Sigmoid colon (tissue), 7 donors: ENCODE measurements around the gene L2HGDH. TPM values are rescaled to one million over a fixed set of nuclear protein-coding genes. Genes with fewer than 3 reads are reported as not detected.

Experiments used
- DNase-seq: peaks from one replicate; pipeline ENCODE4 v3.0.0-alpha.2; 2019
- H3K27ac ChIP-seq, 4 donors: fragments of 200-600 bp; sonication (generic); one replicate each; pipeline ENCODE4 v1.5.1; 2016 to 2019; ENCODE audit warnings: mild to moderate bottlenecking in 1 of 4
- H3K27me3 ChIP-seq, 3 donors: fragments of 200-600 bp; sonication (generic); one replicate each; pipeline ENCODE4 v1.5.1; 2019; ENCODE audit warnings: mild to moderate bottlenecking in 1 of 3
- H3K36me3 ChIP-seq, 4 donors: fragments of 200-600 bp; sonication (generic); one replicate each; pipeline ENCODE4 v1.5.1; 2016 to 2019
- H3K4me1 ChIP-seq, 4 donors: fragments of 200-600 bp; sonication (generic); one replicate each; pipeline ENCODE4 v1.5.1; 2017 to 2019
- H3K4me3 ChIP-seq, 4 donors: fragments of 200-600 bp; sonication (generic); one replicate each; pipeline ENCODE4 v1.5.1; 2017 to 2019; ENCODE audit warnings: mild to moderate bottlenecking in 2 of 4, moderate library complexity in 1 of 4
- H3K9me3 ChIP-seq, 4 donors: fragments of 200-600 bp in 3 of 4; sonication (generic) in 3 of 4; one replicate each; pipeline versions ENCODE4 v1.5.1 to v1.6.1; 2013 to 2019
- CTCF ChIP-seq, 4 experiments: fragments of 450-650 bp in 3 of 4; fragments of 200-600 bp in 1 of 4; IDR thresholded peaks; one replicate each; pipeline ENCODE4 v1.5.1; 2016 to 2019; ENCODE audit warnings: antibody characterized with exemption in 4 of 4, mild to moderate bottlenecking in 3 of 4, moderate library complexity in 2 of 4
- EP300 ChIP-seq, 4 donors: sonication (generic); formaldehyde crosslinking; IDR thresholded peaks; one replicate each; pipeline ENCODE4 v1.6.1; 2017; ENCODE audit warnings: antibody characterized with exemption in 4 of 4
- POLR2A ChIP-seq, 2 donors: fragments of 450-650 bp; IDR thresholded peaks; one replicate each; pipeline ENCODE4 v1.6.1; 2016; ENCODE audit warnings: antibody characterized with exemption in 2 of 2, mild to moderate bottlenecking in 2 of 2, moderate library complexity in 2 of 2
- POLR2AphosphoS5 ChIP-seq, 4 donors: sonication (generic); formaldehyde crosslinking; IDR thresholded peaks; one replicate each; pipeline ENCODE4 v1.6.1; 2017; ENCODE audit warnings: antibody characterized with exemption in 4 of 4
- WGBS, 2 donors: extraction: QIAGEN DNeasy Blood & Tissue Kit; methylation state at CpG; one replicate each; pipeline ENCODE4 v1.1.7; 2013; 5-methylcytosine and 5-hydroxymethylcytosine counted together
- intact Hi-C: fragments of 100-400 bp; cut with DNase I; formaldehyde crosslinking; loops from one replicate; pipeline ENCODE4 v1.15.1; 2023
- polyA plus RNA-seq, 3 donors: library from polyadenylated mRNA; stranded (reverse); fragments of 200-250 nt; gene quantifications; one replicate each; pipeline ENCODE4 v1.2.3, GENCODE V29; 2013
- total RNA-seq, 4 donors: library from RNA; depleted of rRNA; stranded (reverse); fragments of >200 nt; gene quantifications; one replicate each; pipeline ENCODE4 v1.1.0, GENCODE V29; 2016
- donor health status: healthy with polysubstance abuse.
- donor health status: Bipolar disorder and iron deficiency.
- donor health status: healthy.

The L2HGDH gene
- total and polyA plus RNA-seq, 7 donors: 2.7 to 6.7 (median 3.9) TPM

DNA sequence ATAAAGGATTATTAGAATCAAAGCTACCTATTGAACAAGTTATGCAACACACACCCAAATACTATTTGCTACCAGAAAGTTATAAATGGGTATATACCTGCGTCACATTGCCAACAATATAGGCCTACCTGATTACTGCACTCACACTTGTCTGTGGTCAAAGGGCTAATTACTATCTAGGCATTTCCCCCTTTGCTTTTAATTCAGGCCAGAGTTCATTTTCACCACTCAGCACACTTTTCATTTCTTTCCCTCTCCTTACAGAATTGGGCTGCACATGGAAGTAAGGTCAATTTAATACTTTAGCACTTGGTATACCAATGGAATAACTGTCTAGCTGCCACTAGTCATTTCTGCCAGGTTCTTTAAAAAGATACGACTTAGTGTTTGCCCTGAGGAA, 82.3 kb downstream of the L2HGDH start:
- intact Hi-C loops: loop anchor here (5.0 kb wide), 4 partner anchors 83 to 362 kb away; partner anchors contain the start of genes DMAC2L, L2HGDH, MAP4K5 and VCPKMT
- WGBS, 2 donors: 15 to 38% methylated on average over 2 of the region's 2 CpGs
- Histone ChIP-seq H3K4me1 (peaks cover 0 to 73% (median 56%) of the 10 kb centered on the region in 4 donors), H3K9me3 (no peaks in the 10 kb centered on the region), H3K36me3 (no peaks in the 10 kb centered on the region), H3K4me3 (peak overlapping the region; percentile 59 to 89 (median 70)), H3K27ac (peak overlapping the region; percentile 95 to 99 (median 98)), H3K27me3 (no peaks in the 10 kb centered on the region)
- TF ChIP-seq POLR2AphosphoS5 (IDR thresholded peaks at IDR 0.05) (no peak), POLR2A (IDR thresholded peaks at IDR 0.05) (no peak)
- DNase-seq: no peak

DNA sequence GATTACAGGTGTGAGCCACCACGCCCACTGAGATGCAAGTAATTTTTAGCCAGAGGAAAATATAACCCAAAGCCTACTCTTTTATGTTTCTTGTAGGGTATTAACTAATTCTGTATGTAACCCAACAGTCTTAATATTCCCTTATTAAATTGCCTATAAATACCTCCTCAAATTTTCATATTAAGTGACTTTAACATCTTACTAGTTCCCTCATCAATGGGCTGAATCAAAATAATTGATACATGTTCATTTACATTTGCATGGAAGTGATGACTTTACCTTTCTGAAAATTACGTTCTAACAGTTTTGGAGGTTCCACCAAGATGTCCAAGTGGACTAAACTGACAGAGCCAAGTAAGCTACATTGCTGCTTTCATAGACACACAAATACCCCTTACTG, 83.7 kb downstream of the L2HGDH start:
- Histone ChIP-seq H3K27ac (no peak overlapping the region), H3K4me1 (peaks cover 0 to 68% (median 58%) of the 10 kb centered on the region in 4 donors)
- WGBS, 2 donors: 97 to 100% methylated on average over 2 of the region's 2 CpGs

GRCh38 chr14:50225974-50226297, 86.1 kb downstream of the L2HGDH start:
- intact Hi-C loops: no loop called here
- no peaks in the 10 kb centered on the region for H3K9me3 ChIP-seq
- no peak overlapping the region for H3K4me3 ChIP-seq
- peak overlapping the region; percentile 58 to 76 (median 62) for H3K27ac ChIP-seq
- peaks cover 0 to 77% (median 55%) of the 10 kb centered on the region in 4 donors for H3K4me1 ChIP-seq
- DNase-seq: no peak
- no peak for TF ChIP-seq POLR2A (IDR thresholded peaks at IDR 0.05)
- TF ChIP-seq POLR2AphosphoS5 (IDR thresholded peaks at IDR 0.05): no peak
- TF ChIP-seq EP300 (IDR thresholded peaks at IDR 0.05): no peak
- TF ChIP-seq CTCF (IDR thresholded peaks at IDR 0.05): no peak
- WGBS, 2 donors: 26 to 55% methylated on average over 5 of the region's 5 CpGs
- no peaks in the 10 kb centered on the region for H3K27me3 ChIP-seq
- H3K36me3 ChIP-seq: no peaks in the 10 kb centered on the region

More for the DNA sequence above, 83.7 kb downstream of the L2HGDH start:
- Histone ChIP-seq H3K4me3 (no peak overlapping the region), H3K9me3 (no peaks in the 10 kb centered on the region), H3K27me3 (no peaks in the 10 kb centered on the region), H3K36me3 (no peaks in the 10 kb centered on the region)
- TF ChIP-seq POLR2AphosphoS5 (IDR thresholded peaks at IDR 0.05) (no peak), CTCF (IDR thresholded peaks at IDR 0.05) (no peak), POLR2A (IDR thresholded peaks at IDR 0.05) (no peak), EP300 (IDR thresholded peaks at IDR 0.05) (no peak)
- intact Hi-C loops: no loop called here
- DNase-seq: no peak

- H3K27me3 ChIP-seq: no peaks in the 10 kb centered on the region
- intact Hi-C loops: no loop called here
- WGBS, 2 donors: 47 to 62% methylated on average over 5 of the region's 5 CpGs
- H3K36me3 ChIP-seq: no peaks in the 10 kb centered on the region
- peak overlapping the region; percentile 58 to 76 (median 62) for H3K27ac ChIP-seq
- H3K4me1 ChIP-seq: peaks cover 0 to 83% (median 57%) of the 10 kb centered on the region in 4 donors
- TF ChIP-seq CTCF (IDR thresholded peaks at IDR 0.05) (no peak), POLR2AphosphoS5 (IDR thresholded peaks at IDR 0.05) (peak in 3 of 4 donors; percentile 36 to 58 (median 48))
- no peaks in the 10 kb centered on the region for H3K9me3 ChIP-seq
- H3K4me3 ChIP-seq: no peak overlapping the region
- DNase-seq: no peak
These were observed 86.7 kb downstream of the L2HGDH start for GRCh38 chr14:50225067-50225973.

- DNase-seq: no peak
- no peaks in the 10 kb centered on the region for H3K9me3 ChIP-seq
- no peaks in the 10 kb centered on the region for H3K27me3 ChIP-seq
- no peaks in the 10 kb centered on the region for H3K36me3 ChIP-seq
- H3K4me1 ChIP-seq: peaks cover 0 to 68% (median 41%) of the 10 kb centered on the region in 4 donors
- peak overlapping the region in 1 of 4 donors; percentile 30 for H3K27ac ChIP-seq
- WGBS, 2 donors: 75 to 84% methylated on average over 1 of the region's 1 CpG
- no peak for TF ChIP-seq EP300 (IDR thresholded peaks at IDR 0.05)
- no peak for TF ChIP-seq CTCF (IDR thresholded peaks at IDR 0.05)
- H3K4me3 ChIP-seq: no peak overlapping the region
- intact Hi-C loops: no loop called here
These were observed 89.9 kb downstream of the L2HGDH start for GRCh38 chr14:50222055-50222613.
